HG03565 (cell line): ENCODE results near the gene NSUN6.
"Not testable (repeated sequence)": the region's sequence is repeated elsewhere in the genome, so short reads cannot be mapped to it uniquely, and the experiment has no call there.

Source experiments
- ATAC-seq: cut with Tn5 transposase; IDR thresholded peaks from one replicate; pipeline ENCODE4 v1.9.1; 2021; ENCODE audit warnings: mild to moderate bottlenecking, moderate library complexity; ENCODE audit not compliant: unreplicated experiment

The NSUN6 gene

DNA sequence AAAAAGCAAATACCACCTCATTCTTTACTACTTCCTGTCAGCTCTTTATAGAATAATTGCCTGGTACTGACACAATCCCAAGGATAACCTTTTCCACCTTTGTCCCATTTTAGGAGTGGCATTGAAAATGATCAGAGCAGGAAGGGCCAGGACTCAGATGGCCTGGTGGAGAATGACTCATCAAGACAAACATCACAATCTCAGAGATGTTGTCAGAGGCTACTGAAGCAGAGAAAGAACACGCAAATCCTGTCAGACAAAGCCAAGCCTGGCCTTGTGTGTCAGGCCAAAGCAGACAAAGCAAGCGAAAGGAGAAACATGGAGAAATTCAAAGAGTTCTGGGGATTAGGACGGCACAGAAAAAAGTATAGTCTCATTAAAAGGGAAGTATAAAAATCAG is 40.9 kb downstream of the NSUN6 start:
- no peak for ATAC-seq

- ATAC-seq: no peak
These were observed 42.8 kb downstream of the NSUN6 start for GRCh38 chr10:18608596-18608995.

DNA sequence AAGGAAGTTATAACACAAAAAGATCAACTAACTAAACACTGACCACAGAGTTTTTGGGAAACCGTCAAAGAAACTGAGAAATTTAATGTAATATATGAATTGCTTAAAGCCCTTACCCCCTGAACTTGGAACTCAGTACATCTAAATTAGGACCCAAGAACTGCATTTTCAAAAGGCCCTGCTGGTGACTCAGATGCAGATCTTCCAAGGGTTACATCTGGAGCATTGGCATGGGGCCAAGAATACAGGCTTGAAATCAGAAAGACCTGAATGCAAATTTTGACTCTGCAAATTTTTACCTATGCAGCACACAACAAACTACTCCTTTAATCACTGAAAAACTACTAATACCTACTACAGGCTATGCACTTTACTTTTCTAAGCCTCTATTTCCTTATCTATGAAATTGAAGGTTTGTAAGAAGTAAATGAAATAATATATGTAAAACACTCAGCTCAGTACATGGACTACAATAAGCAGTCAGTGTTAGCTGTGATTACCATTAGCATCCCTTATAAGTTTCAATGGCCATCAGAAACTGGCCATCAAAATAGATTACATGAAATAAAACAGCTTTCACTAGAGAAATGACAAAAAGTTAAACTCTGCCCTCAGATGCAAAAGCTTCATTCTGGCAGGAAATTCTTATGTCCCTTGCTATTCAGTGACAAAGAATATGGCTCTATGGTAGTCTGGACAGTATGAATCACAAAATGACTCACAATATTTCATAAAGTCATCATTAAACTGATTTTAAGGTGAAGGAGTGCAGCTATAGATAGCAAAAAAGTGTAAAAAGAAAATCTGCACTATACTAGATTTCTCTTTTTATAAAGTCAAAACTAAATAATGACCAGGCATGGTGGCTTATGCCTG is 43.6 kb downstream of the NSUN6 start:
- no peak for ATAC-seq

DNA sequence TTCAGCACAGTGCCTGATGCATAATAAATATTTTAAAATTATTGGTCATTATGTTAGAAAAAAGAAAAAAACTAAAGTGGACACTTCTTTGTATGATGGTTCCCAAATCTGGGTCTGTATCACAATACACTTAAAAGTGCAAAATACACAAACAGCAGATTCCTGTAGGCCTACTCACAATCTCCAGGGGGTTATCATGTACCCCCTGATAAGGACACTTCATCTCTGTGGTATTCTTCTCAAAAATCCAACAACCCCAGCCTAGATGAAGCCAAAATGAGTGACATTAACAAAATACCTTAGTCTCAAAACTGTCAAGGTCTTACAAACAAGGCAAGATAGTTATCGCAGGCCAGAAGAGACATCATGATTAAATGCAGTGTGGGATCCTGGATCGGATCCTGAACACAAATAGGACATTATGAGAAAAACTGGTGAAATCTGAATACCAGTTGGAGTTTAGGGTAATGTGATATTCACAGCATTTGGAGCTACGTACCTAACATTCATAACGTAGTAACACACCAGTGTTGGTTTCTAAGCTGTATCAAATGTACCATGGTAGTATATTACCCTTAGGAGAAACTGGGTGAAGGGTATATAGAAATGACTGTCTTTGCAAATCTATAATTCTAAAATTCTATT is 45.2 kb downstream of the NSUN6 start:
- ATAC-seq: no peak

DNA sequence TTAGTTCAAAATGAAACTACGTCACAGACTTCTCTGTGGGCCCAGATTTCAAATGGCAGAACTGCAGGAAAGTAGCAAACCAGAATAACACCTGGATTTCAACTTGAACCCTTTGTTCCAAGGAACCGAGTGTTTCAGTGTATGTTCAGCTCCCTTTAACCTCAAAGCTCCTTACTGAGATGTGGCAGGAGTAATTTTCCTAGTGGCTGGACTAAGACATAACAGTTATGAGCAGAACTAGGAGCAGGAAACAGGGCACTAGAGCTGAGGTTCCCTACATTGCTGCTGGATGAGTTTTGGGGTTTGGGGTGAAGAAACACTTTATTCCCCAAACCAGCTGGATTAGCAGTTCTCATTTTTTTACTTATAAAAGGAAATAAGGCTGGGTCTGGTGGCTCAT is 50.1 kb downstream of the NSUN6 start:
- no peak for ATAC-seq

DNA sequence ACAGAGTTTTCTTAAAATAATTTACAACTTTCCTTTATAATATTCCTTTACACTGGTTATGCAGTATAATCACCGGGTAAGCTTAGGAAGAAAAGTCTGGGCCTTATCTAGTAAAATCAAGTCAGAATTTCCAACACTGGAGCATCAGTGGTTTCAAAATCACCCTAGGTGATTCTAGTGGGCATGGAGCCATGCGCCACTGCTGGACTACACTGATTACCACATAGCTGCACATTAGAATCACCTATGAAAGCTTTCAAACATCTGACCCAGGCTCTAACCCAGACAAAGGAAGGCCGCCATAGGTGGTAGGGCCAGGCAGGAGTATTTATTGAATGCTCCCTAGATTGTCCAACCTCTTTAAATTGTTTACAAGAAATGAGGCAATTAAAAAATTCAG is 52.0 kb downstream of the NSUN6 start:
- no peak for ATAC-seq

DNA sequence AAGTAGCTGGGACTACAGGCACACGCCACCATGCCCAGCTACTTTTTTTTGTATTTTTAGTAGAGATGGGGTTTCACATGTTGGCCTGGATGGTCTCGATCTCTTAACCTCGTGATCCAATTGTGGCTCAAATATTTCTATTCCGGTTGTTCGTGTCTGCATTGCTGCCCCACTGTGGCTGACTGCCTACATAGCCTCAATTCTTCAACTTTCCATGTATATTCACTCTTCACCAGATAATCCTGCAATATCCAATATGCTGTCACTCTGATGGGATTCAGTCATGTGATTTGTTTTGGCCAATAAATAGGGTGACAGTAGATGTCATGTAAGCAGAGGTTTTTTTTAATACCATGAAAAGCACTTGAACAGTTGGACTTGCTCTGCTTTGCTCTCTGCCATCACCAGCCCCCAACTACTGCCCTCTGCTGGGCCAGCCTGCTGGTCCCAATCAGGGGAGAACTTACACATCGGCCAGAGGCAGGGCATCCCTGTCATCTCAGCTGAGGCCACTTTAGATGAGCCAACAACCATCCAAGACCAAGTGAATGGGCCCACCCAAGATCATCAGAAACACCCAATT is 56.7 kb downstream of the NSUN6 start:
- no peak for ATAC-seq

- ATAC-seq: not testable (repeated sequence)
These were observed 60.2 kb downstream of the NSUN6 start for GRCh38 chr10:18591141-18591540.

DNA sequence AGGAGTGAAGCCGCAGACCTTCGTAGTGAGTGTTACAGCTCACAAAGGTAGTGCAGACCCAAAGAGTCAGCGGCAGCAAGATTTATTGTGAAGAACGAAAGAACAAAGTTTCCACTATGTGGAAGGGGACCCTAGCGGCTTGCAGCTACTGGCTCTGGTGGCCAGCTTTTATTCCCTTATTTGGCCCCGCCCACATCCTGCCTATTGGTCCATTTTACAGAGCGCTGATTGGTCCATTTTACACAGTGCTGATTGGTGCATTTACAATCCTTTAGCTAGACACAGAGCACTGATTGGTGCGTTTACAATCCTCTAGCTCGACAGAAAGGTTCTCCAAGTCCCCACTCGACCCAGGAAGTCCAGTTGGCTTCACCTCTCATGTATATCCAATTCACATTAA is 64.8 kb downstream of the NSUN6 start:
- ATAC-seq: not testable (repeated sequence)

DNA sequence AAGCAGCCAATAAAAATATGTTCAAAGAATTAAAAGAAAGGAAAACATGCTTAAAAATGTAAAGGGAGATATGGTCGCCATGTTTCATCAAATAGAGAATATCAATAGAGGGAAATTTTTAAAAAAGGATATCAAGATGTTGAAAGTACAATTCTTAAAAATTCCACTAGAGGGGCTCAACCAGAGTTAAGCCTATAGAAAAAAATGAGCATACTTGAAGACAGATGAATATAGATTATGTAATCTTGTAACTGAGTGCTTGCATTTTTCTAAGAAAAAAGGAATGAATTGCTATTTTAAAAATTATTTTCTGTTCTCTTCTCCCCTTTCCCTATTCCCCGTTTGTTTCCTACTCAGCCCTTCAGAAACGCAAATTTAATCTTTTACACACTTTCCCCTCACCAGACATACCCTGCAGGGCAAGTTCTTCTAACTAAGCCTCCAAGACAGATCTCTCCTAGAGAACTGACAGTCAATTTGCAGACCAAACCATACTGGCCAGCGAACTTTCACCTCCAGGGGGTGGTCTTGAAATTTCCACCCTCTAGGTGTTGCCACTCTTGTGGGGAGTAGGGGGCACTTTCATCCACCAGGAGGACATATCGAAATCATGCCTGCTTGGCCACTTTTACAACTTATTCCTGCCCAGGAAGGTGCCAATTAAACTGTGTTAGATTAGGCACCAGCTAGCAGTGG is 67.7 kb downstream of the NSUN6 start:
- ATAC-seq: no peak

DNA sequence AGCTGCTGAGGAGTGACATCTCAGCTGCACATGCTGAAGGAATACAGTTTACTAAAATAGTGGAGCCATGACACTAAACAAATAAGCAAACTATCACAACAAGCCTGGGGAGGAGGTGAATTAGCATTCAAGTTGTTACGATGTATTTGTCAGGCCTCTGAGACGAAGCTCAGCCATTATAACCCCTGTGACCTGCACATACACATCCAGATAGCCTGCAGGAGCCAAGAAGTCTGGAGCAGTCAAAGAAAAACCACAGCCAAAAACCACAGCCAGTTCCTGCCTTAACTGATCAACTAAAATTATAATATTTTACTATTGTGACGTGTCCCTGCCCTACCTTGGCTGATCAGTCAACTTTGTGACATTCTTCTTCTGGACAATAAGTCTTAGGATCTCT is 68.6 kb downstream of the NSUN6 start:
- peak; percentile 61 for ATAC-seq

GRCh38 chr10:18577823-18578685 is 73.3 kb downstream of the NSUN6 start:
- ATAC-seq: no peak

GRCh38 chr10:18576586-18576985 is 74.8 kb downstream of the NSUN6 start:
- no peak for ATAC-seq

GRCh38 chr10:18572959-18573561 is 78.3 kb downstream of the NSUN6 start:
- no peak for ATAC-seq

DNA sequence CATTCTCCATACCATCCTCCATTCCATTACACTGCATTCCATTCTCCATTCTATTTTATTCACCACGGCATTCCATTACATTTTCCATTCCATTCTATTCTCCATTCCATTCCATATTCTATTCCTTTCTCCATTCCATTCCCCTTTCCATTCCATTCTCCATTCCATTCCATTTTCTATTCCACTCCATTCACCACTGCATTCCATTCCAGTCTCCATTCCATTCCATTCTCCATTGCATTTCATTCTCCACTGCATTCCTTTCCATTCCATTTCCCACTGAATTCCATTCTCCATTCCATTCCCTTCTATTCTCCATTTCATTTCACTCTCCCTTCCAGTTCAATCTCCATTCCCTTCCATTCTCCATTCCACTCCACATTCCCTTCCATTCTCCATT is 79.6 kb downstream of the NSUN6 start:
- ATAC-seq: no peak

DNA sequence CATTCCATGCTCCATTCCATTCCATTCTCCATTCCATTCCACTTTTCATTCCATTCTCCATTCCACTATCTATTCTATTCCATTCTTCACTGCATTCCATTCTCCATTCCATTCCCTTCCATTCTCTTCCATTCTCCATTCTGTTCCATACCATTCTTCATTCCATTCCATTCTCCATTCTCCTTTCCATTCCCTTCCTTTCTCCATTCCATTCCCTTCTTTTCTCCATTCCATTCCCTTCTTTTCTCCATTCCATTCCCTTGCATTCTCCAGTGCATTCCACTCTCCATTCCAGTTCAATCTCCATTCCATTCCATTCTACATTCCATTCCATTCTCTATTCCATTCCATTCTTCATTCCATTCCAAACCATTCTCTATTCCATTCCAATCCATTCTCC is 80.3 kb downstream of the NSUN6 start:
- ATAC-seq: no peak

DNA sequence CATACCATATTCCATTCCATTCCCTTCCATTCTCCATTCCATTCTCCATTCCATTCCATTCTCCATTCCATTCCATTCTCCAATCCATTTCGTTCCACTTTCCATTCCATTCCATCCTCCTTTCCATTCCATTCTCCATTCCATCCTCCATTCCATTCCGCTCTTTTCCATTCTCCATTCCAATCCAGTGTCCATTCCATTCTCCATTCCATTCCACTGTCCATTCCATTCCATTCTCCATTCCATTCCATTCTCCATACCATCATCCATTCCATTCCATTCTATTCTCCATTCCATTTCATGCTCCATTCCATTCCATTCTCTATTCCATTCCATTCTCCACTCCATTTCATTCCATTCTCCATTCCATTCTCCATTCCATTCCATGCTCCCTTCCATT is 81.0 kb downstream of the NSUN6 start:
- ATAC-seq: not testable (repeated sequence)

DNA sequence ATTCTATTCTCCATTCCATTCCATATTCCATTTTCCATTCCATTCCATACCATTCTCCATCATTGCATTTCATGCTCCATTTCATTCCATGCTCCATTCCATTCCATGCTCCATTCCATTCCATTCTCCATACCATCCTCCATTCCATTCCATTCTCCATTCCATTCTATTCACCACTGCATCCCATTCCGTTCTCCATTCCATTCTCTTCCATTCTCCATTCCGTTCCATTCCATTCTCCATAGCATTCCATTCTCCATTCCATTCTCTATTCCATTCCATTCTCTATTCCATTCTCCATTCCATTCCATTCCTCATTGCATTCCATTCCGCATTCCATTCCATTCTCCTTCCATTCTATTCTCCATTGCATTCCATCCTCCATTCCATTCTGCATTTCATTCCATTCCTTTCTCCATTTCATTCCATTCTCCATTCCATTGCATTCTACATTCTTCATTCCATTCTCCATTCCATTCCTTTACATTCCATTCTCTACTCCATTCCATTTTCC is 84.0 kb downstream of the NSUN6 start:
- ATAC-seq: no peak

DNA sequence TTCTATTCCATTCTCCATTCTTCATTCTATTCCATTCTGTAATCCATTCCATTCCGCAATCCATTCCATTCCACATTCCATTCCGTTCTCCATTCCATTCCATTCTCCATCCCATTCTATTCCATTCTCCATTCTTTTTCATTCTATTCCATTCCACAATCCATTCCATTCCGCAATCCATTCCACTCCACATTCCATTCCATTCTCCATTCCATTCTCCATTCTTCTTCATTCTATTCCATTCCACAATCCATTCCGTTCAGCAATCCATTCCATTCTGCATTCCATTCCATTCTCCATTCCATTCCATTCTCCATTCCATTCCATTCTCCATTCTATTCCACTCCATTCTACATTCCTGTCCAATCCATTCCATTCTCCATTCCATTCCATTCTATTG is 85.2 kb downstream of the NSUN6 start:
- ATAC-seq: no peak

- ATAC-seq: no peak
These were observed 86.4 kb downstream of the NSUN6 start for GRCh38 chr10:18565006-18565405.
